ENCODE measurements around the gene PIK3R1.

GRCh38 chr5:68315679-68316271, 100.2 kb downstream of the PIK3R1 start:
- TF ChIP-seq REST (IDR thresholded peaks at IDR 0.05; ENCODE audit: unreplicated experiment) (no peak), EZH2phosphoT487 (IDR thresholded peaks at IDR 0.05; ENCODE audit: unreplicated experiment) (no peak), POLR2AphosphoS5 (IDR thresholded peaks at IDR 0.05; ENCODE audit: low read depth) (no peak), CTCF (conservative IDR thresholded peaks at IDR 0.05; ENCODE audit: low read depth in 2 of 2) (no peak), EZH2 (IDR thresholded peaks at IDR 0.05; ENCODE audit: low read depth, unreplicated experiment) (no peak), ZNF462 (CRISPR knock-in tag; IDR thresholded peaks at IDR 0.05) (no peak), ETS1 (IDR thresholded peaks at IDR 0.05) (no peak), CREB1 (CRISPR knock-in tag; IDR thresholded peaks at IDR 0.05; ENCODE audit: low read depth) (no peak), JUNB (IDR thresholded peaks at IDR 0.05; ENCODE audit: unreplicated experiment) (no peak), NANOG (IDR thresholded peaks at IDR 0.05; ENCODE audit: borderline replicate concordance) (no peak), ZNF331 (CRISPR knock-in tag; IDR thresholded peaks at IDR 0.05; ENCODE audit: low read depth) (no peak)
